OCI-LY7 (cell line): Measurements from ENCODE around the gene ENPP7. TPM values are rescaled to one million over a fixed set of nuclear protein-coding genes. Genes with fewer than 3 reads are reported as not detected.

ENCODE experiments used
- Bru-seq: library from RNA; stranded (reverse); fragments of 400-500 nt; gene quantifications from one replicate; lab custom pipeline; 2021; lab: Mats Ljungman, UMichigan
- BruChase-seq, 2 experiments: library from RNA; stranded (reverse); fragments of 400-500 nt; gene quantifications; one replicate each; lab custom pipeline; 2021; lab: Mats Ljungman, UMichigan
- BruUV-seq: library from RNA; stranded (reverse); fragments of 400-500 nt; replicated peaks from 2 replicates; lab custom pipeline; 2021; lab: Mats Ljungman, UMichigan
- CTCF ChIA-PET: fragments of 300-600 bp; sonication (Branson Sonifier 250); formaldehyde crosslinking; loops from one replicate; lab custom pipeline; 2022; ENCODE audit warnings: antibody characterized with exemption; ENCODE audit not compliant: unreplicated experiment; lab: Charles Lee
- POLR2A ChIA-PET: fragments of 300-600 bp; sonication (Branson Sonifier 250); formaldehyde crosslinking; loops from one replicate; lab custom pipeline; 2022; ENCODE audit warnings: antibody characterized with exemption; lab: Charles Lee
- DNase-seq: peaks from one replicate; pipeline ENCODE4 v3.0.0-alpha.2; 2015; ENCODE audit warnings: low spot score
- H2AFZ ChIP-seq: fragments of 200-600 bp; sonication (generic), shearing (Covaris generic); 2 replicates; pipeline ENCODE4 v1.6.1; 2014; ENCODE audit warnings: mild to moderate bottlenecking, antibody characterized with exemption, low read length, moderate library complexity
- H3K27ac ChIP-seq: fragments of 200-600 bp; sonication (generic); 2 replicates; pipeline ENCODE4 v1.5.1; 2014; ENCODE audit warnings: mixed run types, low read depth, mild to moderate bottlenecking, moderate library complexity, low read length, inconsistent platforms; ENCODE audit not compliant: poor library complexity, severe bottlenecking
- H3K36me3 ChIP-seq: fragments of 200-600 bp; sonication (generic); 2 replicates; pipeline ENCODE4 v1.6.1; 2014; ENCODE audit warnings: mild to moderate bottlenecking, antibody characterized with exemption, low read length, moderate library complexity, mixed read lengths; ENCODE audit not compliant: insufficient read depth
- H3K4me1 ChIP-seq: fragments of 200-600 bp; sonication (generic); 2 replicates; pipeline ENCODE4 v1.5.1; 2014; ENCODE audit warnings: mild to moderate bottlenecking, low read length; ENCODE audit not compliant: insufficient read depth, poor library complexity, severe bottlenecking
- H3K4me2 ChIP-seq: fragments of 200-600 bp; sonication (generic); 2 replicates; pipeline ENCODE4 v1.6.1; 2014; ENCODE audit warnings: mild to moderate bottlenecking, low read length
- H3K4me3 ChIP-seq: fragments of 200-600 bp; sonication (generic); 2 replicates; pipeline ENCODE4 v1.5.1; 2014; ENCODE audit warnings: mild to moderate bottlenecking, low read depth, low read length; ENCODE audit not compliant: poor library complexity, severe bottlenecking
- H3K79me2 ChIP-seq: fragments of 200-600 bp; sonication (generic); 2 replicates; pipeline ENCODE4 v1.6.1; 2016; ENCODE audit warnings: low read depth, mild to moderate bottlenecking, low read length, moderate library complexity, mixed read lengths; ENCODE audit not compliant: insufficient read depth
- H3K9me2 ChIP-seq: fragments of 200-600 bp; sonication (generic); 2 replicates; pipeline ENCODE4 v1.6.1; 2016; ENCODE audit warnings: mild to moderate bottlenecking, low read length, mixed read lengths; ENCODE audit not compliant: insufficient read depth
- H3K9me3 ChIP-seq: fragments of 200-600 bp; sonication (generic); 2 replicates; pipeline ENCODE4 v1.6.1; 2014; ENCODE audit warnings: mild to moderate bottlenecking, mixed run types, low read length, mixed read lengths
- H4K20me1 ChIP-seq: fragments of 200-600 bp; sonication (generic); 2 replicates; pipeline ENCODE4 v1.6.1; 2014; ENCODE audit warnings: mild to moderate bottlenecking, antibody characterized with exemption, low read length, moderate library complexity, mixed read lengths; ENCODE audit not compliant: insufficient read depth
- CTCF ChIP-seq: fragments of 200-600 bp; sonication (generic); conservative IDR thresholded peaks from 2 replicates; pipeline ENCODE4 v1.5.1; 2014; ENCODE audit warnings: mild to moderate bottlenecking, antibody characterized with exemption, low read length, moderate library complexity, mixed read lengths
- EZH2phosphoT487 ChIP-seq: fragments of 200-600 bp; sonication (generic); IDR thresholded peaks from 2 replicates; pipeline ENCODE4 v1.6.1; 2018; ENCODE audit warnings: low read depth, borderline replicate concordance, mild to moderate bottlenecking, mixed run types, antibody characterized with exemption, low read length, moderate library complexity, mixed read lengths
- intact Hi-C: fragments of 100-400 bp; cut with micrococcal nuclease; formaldehyde crosslinking; loops from one replicate; pipeline ENCODE4 v1.10.0; 2022; ENCODE audit not compliant: unreplicated experiment
- long read RNA-seq: library from polyadenylated mRNA; stranded (forward); transcript quantifications from one replicate; pipeline ENCODE4 v2.0.0, GENCODE V29; 2022
- total RNA-seq, 2 experiments: library from RNA; depleted of rRNA in 1 of 2; stranded (reverse); fragments of >200 nt in 1 of 2; shearing (Covaris generic) in 1 of 2; gene quantifications; 2 replicates each; pipeline ENCODE4 v1.2.3, GENCODE V29; 2014 to 2022

The ENPP7 gene
- 0.28 and 0.93 TPM in 2 replicates for total RNA-seq (2014; rRNA removed; shearing (Covaris generic))
- total RNA-seq (2022): 0.42 and 0.53 TPM in 2 replicates
- percentile 23 among the genes with signal in this experiment for Bru-seq, nascent RNA
- percentile 20 among the genes with signal in this experiment for BruChase-seq, experiment 1, labeled RNA remaining after a 6-hour chase
- percentile 9 among the genes with signal in this experiment for BruChase-seq, experiment 2, labeled RNA remaining after a 2-hour chase
- long read RNA-seq: 0 reads

- no peaks in the 10 kb centered on the region for H3K79me2 ChIP-seq
- TF ChIP-seq CTCF (no peak), EZH2phosphoT487 (no peak)
- H3K36me3 ChIP-seq: no peaks in the 10 kb centered on the region
- no peaks in the 10 kb centered on the region for H3K9me3 ChIP-seq
- H4K20me1 ChIP-seq: no peaks in the 10 kb centered on the region
- no peak within 1 kb of the TSS for H3K4me2 ChIP-seq
- ChIA-PET CTCF (no interaction called here), POLR2A (no interaction called here)
- no peak within 1 kb of the TSS for H3K4me3 ChIP-seq
- no peaks in the 10 kb centered on the region for H3K9me2 ChIP-seq
- no peak for DNase-seq
- intact Hi-C loops: no loop called here
- no TSS peak for BruUV-seq
- H3K4me1 ChIP-seq: peaks cover 24% of the 10 kb centered on the region
- H2AFZ ChIP-seq: no peak within 1 kb of the TSS
- H3K27ac ChIP-seq: no peak within 1 kb of the TSS
Observed at GRCh38 chr17:79730769-79731483, at the start of gene ENPP7. TSS of gene ENPP7 (plus strand) at chr17:79730943. CDS start at chr17:79731140, 197 bp downstream.

- H3K9me3 ChIP-seq: no peaks in the 10 kb centered on the region
- POLR2A ChIA-PET: no interaction called here
- H3K4me3 ChIP-seq: no peak overlapping the region
- no peaks in the 10 kb centered on the region for H4K20me1 ChIP-seq
- H3K36me3 ChIP-seq: no peaks in the 10 kb centered on the region
- no peak overlapping the region for H3K27ac ChIP-seq
- no peak for DNase-seq
- no peaks in the 10 kb centered on the region for H3K79me2 ChIP-seq
- H3K4me2 ChIP-seq: no peak overlapping the region
- no peaks in the 10 kb centered on the region for H3K9me2 ChIP-seq
- intact Hi-C loops: no loop called here
- no peaks in the 10 kb centered on the region for H3K4me1 ChIP-seq
- CTCF ChIA-PET: no interaction called here
- no peak overlapping the region for H2AFZ ChIP-seq
- BruUV-seq: no TSS peak
- TF ChIP-seq EZH2phosphoT487 (no peak), CTCF (no peak)
Observed at GRCh38 chr17:79681101-79681621, 49.6 kb upstream of the ENPP7 start.
